ENCODE data around the gene EPHB4.

The EPHB4 gene

DNA sequence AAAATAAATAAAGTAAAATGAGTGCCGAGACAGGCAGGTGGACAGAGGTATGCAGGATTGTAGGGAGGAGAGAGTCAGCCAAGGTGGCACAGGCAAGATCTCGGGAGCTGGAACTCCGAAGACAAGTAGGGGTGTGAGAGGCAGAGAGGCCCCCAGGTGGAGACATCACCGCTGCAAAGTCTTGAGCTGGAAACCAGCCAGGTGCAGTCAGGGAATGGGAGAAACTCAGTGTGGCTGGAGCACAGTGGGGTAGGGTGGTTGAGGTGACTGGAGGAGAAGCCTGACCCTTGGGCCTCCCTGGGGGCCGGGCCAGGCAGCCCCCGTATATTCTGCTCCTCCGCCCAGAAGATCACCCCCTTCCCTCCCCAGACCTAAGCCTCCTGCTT lies 4.2 kb downstream of the EPHB4 start:
- no peaks in the 10 kb centered on the region for H3K79me2 ChIP-seq (ENCODE audit: insufficient read depth, low read length)
- H4K20me1 ChIP-seq (ENCODE audit: insufficient read depth, low read length) = no peaks in the 10 kb centered on the region
- peaks cover 10% of the 10 kb centered on the region; the same call in 1 of the 2 replicates for H3K27me3 ChIP-seq (ENCODE audit: insufficient read depth, low read length)
- no peak overlapping the region for H3K4me3 ChIP-seq (ENCODE audit: low read depth, low read length, poor library complexity, severe bottlenecking)
- TF ChIP-seq EZH2 (IDR thresholded peaks at IDR 0.05; ENCODE audit: borderline replicate concordance, low read length) = no peak
- TF ChIP-seq, protein P1, sequence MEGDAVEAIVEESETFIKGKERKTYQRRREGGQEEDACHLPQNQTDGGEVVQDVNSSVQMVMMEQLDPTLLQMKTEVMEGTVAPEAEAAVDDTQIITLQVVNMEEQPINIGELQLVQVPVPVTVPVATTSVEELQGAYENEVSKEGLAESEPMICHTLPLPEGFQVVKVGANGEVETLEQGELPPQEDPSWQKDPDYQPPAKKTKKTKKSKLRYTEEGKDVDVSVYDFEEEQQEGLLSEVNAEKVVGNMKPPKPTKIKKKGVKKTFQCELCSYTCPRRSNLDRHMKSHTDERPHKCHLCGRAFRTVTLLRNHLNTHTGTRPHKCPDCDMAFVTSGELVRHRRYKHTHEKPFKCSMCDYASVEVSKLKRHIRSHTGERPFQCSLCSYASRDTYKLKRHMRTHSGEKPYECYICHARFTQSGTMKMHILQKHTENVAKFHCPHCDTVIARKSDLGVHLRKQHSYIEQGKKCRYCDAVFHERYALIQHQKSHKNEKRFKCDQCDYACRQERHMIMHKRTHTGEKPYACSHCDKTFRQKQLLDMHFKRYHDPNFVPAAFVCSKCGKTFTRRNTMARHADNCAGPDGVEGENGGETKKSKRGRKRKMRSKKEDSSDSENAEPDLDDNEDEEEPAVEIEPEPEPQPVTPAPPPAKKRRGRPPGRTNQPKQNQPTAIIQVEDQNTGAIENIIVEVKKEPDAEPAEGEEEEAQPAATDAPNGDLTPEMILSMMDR (IDR thresholded peaks at IDR 0.05; ENCODE audit: low read length) = no peak
- no peak overlapping the region for H2AFZ ChIP-seq (ENCODE audit: low read length)
- H3F3A ChIP-seq (ENCODE audit: insufficient read depth, low read length) = no peaks in the 10 kb centered on the region
- no peaks in the 10 kb centered on the region for H3K36me3 ChIP-seq (ENCODE audit: insufficient read depth, low read length)
- no peak overlapping the region for H3K9ac ChIP-seq (ENCODE audit: low read length)
- no peak overlapping the region for H3K4me2 ChIP-seq (ENCODE audit: low read length)
- no peak overlapping the region for H3K27ac ChIP-seq (ENCODE audit: low read depth, low read length, poor library complexity, severe bottlenecking)
- H3K9me3 ChIP-seq (ENCODE audit: low read length) = no peaks in the 10 kb centered on the region
- H3K9me2 ChIP-seq (ENCODE audit: low read depth, low read length) = no peaks in the 10 kb centered on the region
- H3K4me1 ChIP-seq (ENCODE audit: insufficient read depth, low read length, severe bottlenecking) = no peaks in the 10 kb centered on the region

DNA sequence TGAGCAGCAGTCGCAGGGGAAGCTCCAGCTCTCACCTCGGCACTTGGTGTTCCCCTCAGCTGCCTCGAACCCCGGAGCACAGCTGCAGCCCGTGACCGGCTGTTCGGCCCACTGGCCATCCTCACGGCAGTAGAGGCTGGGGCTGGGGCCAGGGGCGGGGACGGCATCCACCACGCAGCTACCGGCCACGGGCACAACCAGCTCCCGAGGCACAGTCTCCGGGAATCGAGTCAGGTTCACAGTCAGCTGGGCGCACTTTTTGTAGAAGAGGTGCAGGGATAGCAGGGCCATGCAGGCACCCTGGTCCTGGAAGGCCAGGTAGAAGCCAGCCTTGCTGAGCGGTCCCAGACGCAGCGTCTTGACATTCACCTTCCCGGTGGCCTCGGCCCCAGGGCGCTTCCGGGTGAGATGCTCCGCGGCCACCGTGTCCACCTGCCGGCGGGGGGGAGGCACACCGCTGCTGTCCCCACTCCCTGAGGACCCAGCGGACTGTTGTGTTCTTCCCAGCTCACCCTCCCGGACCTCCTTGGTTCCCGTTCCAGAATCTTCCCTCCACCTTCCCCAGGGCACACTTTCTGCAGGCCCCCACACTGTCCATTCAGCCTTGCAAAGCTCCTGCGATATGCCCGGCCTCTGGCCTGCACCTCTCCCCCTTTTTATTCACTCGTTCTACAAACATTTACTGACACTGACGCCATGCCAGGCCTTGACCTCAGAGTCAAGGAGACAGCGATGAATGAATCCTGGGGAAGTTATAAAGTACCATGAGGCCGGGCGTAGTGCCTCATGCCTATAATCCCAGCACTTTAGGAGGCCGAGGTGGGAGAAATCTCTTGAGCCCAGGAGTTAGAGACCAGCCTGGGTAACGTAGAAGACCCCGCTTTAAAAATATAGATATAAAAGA lies 4.8 kb downstream of the EPHB4 start:
- Histone ChIP-seq H3K4me2 (ENCODE audit: low read length) (no peak overlapping the region), H3K27ac (ENCODE audit: low read depth, low read length, poor library complexity, severe bottlenecking) (no peak overlapping the region), H3K79me2 (ENCODE audit: insufficient read depth, low read length) (no peaks in the 10 kb centered on the region), H3K27me3 (ENCODE audit: insufficient read depth, low read length) (peaks cover 5% of the 10 kb centered on the region; the same call in 1 of the 2 replicates), H2AFZ (ENCODE audit: low read length) (no peak overlapping the region), H3K4me3 (ENCODE audit: low read depth, low read length, poor library complexity, severe bottlenecking) (no peak overlapping the region), H3F3A (ENCODE audit: insufficient read depth, low read length) (no peaks in the 10 kb centered on the region), H3K9me3 (ENCODE audit: low read length) (no peaks in the 10 kb centered on the region), H3K36me3 (ENCODE audit: insufficient read depth, low read length) (no peaks in the 10 kb centered on the region), H3K9me2 (ENCODE audit: low read depth, low read length) (no peaks in the 10 kb centered on the region), H3K9ac (ENCODE audit: low read length) (no peak overlapping the region), H3K4me1 (ENCODE audit: insufficient read depth, low read length, severe bottlenecking) (no peaks in the 10 kb centered on the region), H4K20me1 (ENCODE audit: insufficient read depth, low read length) (no peaks in the 10 kb centered on the region)
- TF ChIP-seq, protein P1 (IDR thresholded peaks at IDR 0.05; ENCODE audit: low read length) = no peak
- TF ChIP-seq EZH2 (IDR thresholded peaks at IDR 0.05; ENCODE audit: borderline replicate concordance, low read length) = no peak

DNA sequence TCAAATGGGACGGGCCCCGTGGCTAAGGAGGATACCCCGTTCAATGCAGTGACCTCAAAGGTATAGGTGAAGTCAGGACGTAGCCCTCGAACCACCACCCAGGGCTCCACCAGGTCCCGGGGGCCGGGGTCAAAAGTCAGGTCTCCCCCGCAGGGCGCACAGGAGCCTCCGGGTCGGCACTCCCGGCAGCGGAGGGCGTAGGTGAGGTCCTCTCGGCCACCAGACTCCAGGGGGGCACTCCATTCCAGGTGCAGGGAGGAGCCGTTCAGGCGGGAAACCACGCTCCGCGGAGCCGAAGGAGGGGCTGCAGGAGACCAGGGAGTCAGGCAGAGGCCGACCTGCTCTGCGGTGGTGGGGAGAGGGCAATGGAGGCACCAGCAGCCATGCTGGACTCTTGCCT lies 7.7 kb downstream of the EPHB4 start:
- Histone ChIP-seq H3K27ac (ENCODE audit: low read depth, low read length, poor library complexity, severe bottlenecking) (no peak overlapping the region), H3K36me3 (ENCODE audit: insufficient read depth, low read length) (no peaks in the 10 kb centered on the region), H3K4me3 (ENCODE audit: low read depth, low read length, poor library complexity, severe bottlenecking) (no peak overlapping the region), H3K9ac (ENCODE audit: low read length) (no peak overlapping the region), H4K20me1 (ENCODE audit: insufficient read depth, low read length) (no peaks in the 10 kb centered on the region), H3K4me2 (ENCODE audit: low read length) (no peak overlapping the region), H3K27me3 (ENCODE audit: insufficient read depth, low read length) (peaks cover 4% of the 10 kb centered on the region; the same call in 1 of the 2 replicates), H3K9me2 (ENCODE audit: low read depth, low read length) (no peaks in the 10 kb centered on the region), H2AFZ (ENCODE audit: low read length) (no peak overlapping the region), H3F3A (ENCODE audit: insufficient read depth, low read length) (no peaks in the 10 kb centered on the region), H3K4me1 (ENCODE audit: insufficient read depth, low read length, severe bottlenecking) (no peaks in the 10 kb centered on the region), H3K9me3 (ENCODE audit: low read length) (no peaks in the 10 kb centered on the region), H3K79me2 (ENCODE audit: insufficient read depth, low read length) (no peaks in the 10 kb centered on the region)
- TF ChIP-seq, protein P1 (IDR thresholded peaks at IDR 0.05; ENCODE audit: low read length) = no peak
- no peak for TF ChIP-seq EZH2 (IDR thresholded peaks at IDR 0.05; ENCODE audit: borderline replicate concordance, low read length)

Data from OCI-LY1 (cell line).